ENCODE data around the gene PRR12. TPM values are rescaled to one million over a fixed set of nuclear protein-coding genes. Genes with fewer than 3 reads are reported as not detected.
A peak's percentile ranks its signal among the peaks of the same experiment; 100 is the strongest.

The PRR12 gene
- total and polyA plus RNA-seq, 9 of the 15 experiments (the other 6 are each of a cell fraction or from before 2014, with no cell fraction given): 0.01 to 21.1 (median 0.98) TPM

- TF ChIP-seq ETV1 (tag; conservative IDR thresholded peaks at IDR 0.05; ENCODE audit: low read depth): peak; percentile 95
- no peak for TF ChIP-seq PRPF4 (IDR thresholded peaks at IDR 0.05; ENCODE audit: insufficient read depth, low read depth, low read length, poor library complexity, severe bottlenecking)
- no peak; the same call in 1 of the 2 replicates for TF ChIP-seq NCOA6 (IDR thresholded peaks at IDR 0.05)
- TF ChIP-seq NCOA1 (IDR thresholded peaks at IDR 0.05; ENCODE audit: low read depth): peak; percentile 99
- TF ChIP-seq CREB3L1 (IDR thresholded peaks at IDR 0.05; ENCODE audit: borderline replicate concordance, low read depth): peak; percentile 39; the same call in 1 of the 2 replicates
- TF ChIP-seq BRF1 (IDR thresholded peaks at IDR 0.05; ENCODE audit: borderline replicate concordance, extremely low read depth, insufficient read length): no peak
- no peak for TF ChIP-seq HINFP (tag; conservative IDR thresholded peaks at IDR 0.05; ENCODE audit: low read depth)
- TF ChIP-seq IRF2 (CRISPR knock-in tag; IDR thresholded peaks at IDR 0.05): no peak
- TF ChIP-seq PHB (CRISPR knock-in tag; IDR thresholded peaks at IDR 0.05): no peak
- peak in 1 of 2 experiments; percentile 68; a peak in 2 of 4 replicates for TF ChIP-seq FOXK2 (conservative IDR thresholded peaks at IDR 0.05 in 1 of 2, IDR thresholded peaks at IDR 0.05 in 1 of 2; ENCODE audit: low read depth in 2 of 2)
- TF ChIP-seq U2AF1 (optimal IDR thresholded peaks at IDR 0.05; ENCODE audit: low read depth, low read length): no peak
- TF ChIP-seq ZBTB8A (IDR thresholded peaks at IDR 0.05; ENCODE audit: partially characterized antibody): no peak
- TF ChIP-seq NCOA2 (IDR thresholded peaks at IDR 0.05; ENCODE audit: partially characterized antibody in 2 of 2): no peak
- TF ChIP-seq FOXK1 (CRISPR knock-in tag; IDR thresholded peaks at IDR 0.05; ENCODE audit: borderline replicate concordance): 0 out of 2 replicates have a peak, but pooled peaks have one; percentile 64
- no peak for TF ChIP-seq PRDM10 (IDR thresholded peaks at IDR 0.05; ENCODE audit: partially characterized antibody)
- TF ChIP-seq SREBF1 (IDR thresholded peaks at IDR 0.05; ENCODE audit: borderline replicate concordance, low read depth, low read length): no peak
- no peak for TF ChIP-seq HDAC6 (IDR thresholded peaks at IDR 0.05; ENCODE audit: low read depth, low read length)
- peak in 1 of 2 experiments; percentile 70; a peak in 1 of 4 replicates for TF ChIP-seq SIN3A (IDR thresholded peaks at IDR 0.05; ENCODE audit: borderline replicate concordance in 2 of 2, control insufficient read depth in 1 of 2, low read depth in 2 of 2, low read length in 2 of 2)
- TF ChIP-seq HNRNPH1 (optimal IDR thresholded peaks at IDR 0.05; ENCODE audit: low read depth, low read length): no peak
Observed at GRCh38 chr19:49580264-49581006, 10.5 kb upstream of the PRR12 start, which contains the start of gene NOSIP (continued).

Measured in K562 (cell line).